ENCODE measurements around the gene NKAIN2. TPM values are rescaled to one million over a fixed set of nuclear protein-coding genes. Genes with fewer than 3 reads are reported as not detected.

NKAIN2 gene
- total and polyA plus RNA-seq, 9 of the 15 experiments (the other 6 are each of a cell fraction or from before 2014, with no cell fraction given) = not detected

- in situ Hi-C loops (cut with MboI) = no loop called here
- no peaks in the 10 kb centered on the region for H3K4me1 ChIP-seq (replicated peaks in 1 of 2; ENCODE audit: control insufficient read depth in 2 of 2, insufficient read depth in 2 of 2, low read length in 2 of 2)
- H3K9me1 ChIP-seq (ENCODE audit: control insufficient read depth, insufficient read depth, low read length) = no peaks in the 10 kb centered on the region
- no peak overlapping the region for H2AFZ ChIP-seq (ENCODE audit: low read depth, low read length)
- no peaks in the 10 kb centered on the region for H3K27me3 ChIP-seq (ENCODE audit: control insufficient read depth in 2 of 2, insufficient read depth in 2 of 2, low read length in 2 of 2)
- no peaks in the 10 kb centered on the region for H3K9me3 ChIP-seq (replicated peaks; ENCODE audit: control insufficient read depth, insufficient read depth, low read depth, low read length)
- H3K27ac ChIP-seq (ENCODE audit: extremely low read depth, low read depth, low read length) = no peak overlapping the region
- DNase-seq (ENCODE audit: extremely low read depth in 1 of 4, low spot score in 3 of 4) (no peak), ATAC-seq (no peak), FAIRE-seq (no peak)
- H3K4me2 ChIP-seq (ENCODE audit: insufficient read depth, low read length) = no peak overlapping the region
- H3K79me2 ChIP-seq (ENCODE audit: control insufficient read depth, insufficient read depth, low read length) = no peaks in the 10 kb centered on the region
- intact Hi-C loops (cut with micrococcal nuclease) = no loop called here
- H3K4me3 ChIP-seq = no peak overlapping the region
- 4% methylated on average over 1 of the region's 1 CpG for WGBS (ENCODE audit: insufficient coverage, low coverage, missing lambda C conversion rate)
- CTCF ChIA-PET (ENCODE audit: low intra/inter-chr PET ratio) = no interaction called here
- TF ChIP-seq WHSC1 (IDR thresholded peaks at IDR 0.05; ENCODE audit: low read length) (no peak), CEBPZ (IDR thresholded peaks at IDR 0.05; ENCODE audit: borderline replicate concordance, low read depth, low read length) (no peak), CBX5 (IDR thresholded peaks at IDR 0.05; ENCODE audit: borderline replicate concordance, low read depth) (no peak), ZFP1 (CRISPR knock-in tag; IDR thresholded peaks at IDR 0.05) (no peak), ZBTB40 (IDR thresholded peaks at IDR 0.05) (no peak), ZBTB40 (CRISPR knock-in tag; IDR thresholded peaks at IDR 0.05) (no peak), ZBTB17 (CRISPR knock-in tag; IDR thresholded peaks at IDR 0.05) (no peak), SMARCA4 (IDR thresholded peaks at IDR 0.05) (no peak), GTF2B (IDR thresholded peaks at IDR 0.05; ENCODE audit: extremely low read depth, insufficient read length) (no peak), ZNF212 (CRISPR knock-in tag; IDR thresholded peaks at IDR 0.05) (no peak), STAT5A (IDR thresholded peaks at IDR 0.05; ENCODE audit: borderline replicate concordance, low read length) (no peak), ZNF143 (CRISPR knock-in tag; IDR thresholded peaks at IDR 0.05) (no peak)
- H3K36me3 ChIP-seq (ENCODE audit: control insufficient read depth, insufficient read depth, low read length) = no peaks in the 10 kb centered on the region
- POLR2A ChIA-PET = no interaction called here
- H4K20me1 ChIP-seq (replicated peaks; ENCODE audit: control insufficient read depth, insufficient read depth, low read length) = no peaks in the 10 kb centered on the region
- no peak overlapping the region for H3K9ac ChIP-seq (ENCODE audit: insufficient read depth in 1 of 2, low read depth in 2 of 2, low read length in 2 of 2)
- BruUV-seq (replicated peaks) = no TSS peak
These were observed 731.6 kb downstream of the NKAIN2 start for GRCh38 chr6:124535299-124535698.
